ENCODE data around the gene ICAM5. TPM values are rescaled to one million over a fixed set of nuclear protein-coding genes. Genes with fewer than 3 reads are reported as not detected.

Gene ICAM5
- total and polyA plus RNA-seq, 9 of the 15 experiments (the other 6 are each of a cell fraction or from before 2014, with no cell fraction given), result 0.10 to 114 (median 13.7) TPM

DNA sequence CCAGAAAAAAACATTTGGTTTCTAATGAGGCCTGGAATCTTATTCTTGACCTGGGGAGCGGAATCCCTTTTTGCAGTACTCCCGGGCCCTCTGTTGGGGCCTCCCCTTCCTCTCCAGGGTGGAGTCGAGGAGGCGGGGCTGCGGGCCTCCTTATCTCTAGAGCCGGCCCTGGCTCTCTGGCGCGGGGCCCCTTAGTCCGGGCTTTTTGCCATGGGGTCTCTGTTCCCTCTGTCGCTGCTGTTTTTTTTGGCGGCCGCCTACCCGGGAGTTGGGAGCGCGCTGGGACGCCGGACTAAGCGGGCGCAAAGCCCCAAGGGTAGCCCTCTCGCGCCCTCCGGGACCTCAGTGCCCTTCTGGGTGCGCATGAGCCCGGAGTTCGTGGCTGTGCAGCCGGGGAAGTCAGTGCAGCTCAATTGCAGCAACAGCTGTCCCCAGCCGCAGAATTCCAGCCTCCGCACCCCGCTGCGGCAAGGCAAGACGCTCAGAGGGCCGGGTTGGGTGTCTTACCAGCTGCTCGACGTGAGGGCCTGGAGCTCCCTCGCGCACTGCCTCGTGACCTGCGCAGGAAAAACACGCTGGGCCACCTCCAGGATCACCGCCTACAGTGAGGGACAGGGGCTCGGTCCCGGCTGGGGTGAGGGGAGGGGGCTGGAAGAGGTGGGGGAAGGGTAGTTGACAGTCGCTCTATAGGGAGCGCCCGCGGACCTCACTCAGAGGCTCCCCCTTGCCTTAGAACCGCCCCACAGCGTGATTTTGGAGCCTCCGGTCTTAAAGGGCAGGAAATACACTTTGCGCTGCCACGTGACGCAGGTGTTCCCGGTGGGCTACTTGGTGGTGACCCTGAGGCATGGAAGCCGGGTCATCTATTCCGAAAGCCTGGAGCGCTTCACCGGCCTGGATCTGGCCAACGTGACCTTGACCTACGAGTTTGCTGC, 2.7 kb upstream of the ICAM5 start, which contains the start of gene ICAM4 (continued):
- no peak for TF ChIP-seq CHAMP1 (IDR thresholded peaks at IDR 0.05)
- peak; percentile 92 for TF ChIP-seq FOXP1 (CRISPR knock-in tag; IDR thresholded peaks at IDR 0.05)
- peak; percentile 71 for TF ChIP-seq MTA3 (IDR thresholded peaks at IDR 0.05; ENCODE audit: borderline replicate concordance)
- peak; percentile 62 for TF ChIP-seq SUPT5H (IDR thresholded peaks at IDR 0.05)
- peak; percentile 49; the same call in 1 of the 2 replicates for TF ChIP-seq PATZ1 (CRISPR knock-in tag; IDR thresholded peaks at IDR 0.05; ENCODE audit: borderline replicate concordance)
- TF ChIP-seq GATA2 (CRISPR knock-in tag; IDR thresholded peaks at IDR 0.05), result peak; percentile 64
- TF ChIP-seq KLF6 (CRISPR knock-in tag; IDR thresholded peaks at IDR 0.05; ENCODE audit: borderline replicate concordance), result peak; percentile 43; the same call in 1 of the 2 replicates
- TF ChIP-seq NFIX (CRISPR knock-in tag; IDR thresholded peaks at IDR 0.05; ENCODE audit: low read depth), result peak; percentile 9; the same call in 1 of the 2 replicates
- no peak for TF ChIP-seq MAFG (tag; conservative IDR thresholded peaks at IDR 0.05)
- TF ChIP-seq RAD51 (IDR thresholded peaks at IDR 0.05; ENCODE audit: borderline replicate concordance, low read depth), result peak; percentile 73
- peak; percentile 16 to 60; a peak in 3 of 4 replicates for TF ChIP-seq UBTF (IDR thresholded peaks at IDR 0.05; ENCODE audit: borderline replicate concordance in 1 of 2, low read depth in 2 of 2, low read length in 2 of 2)
- TF ChIP-seq, protein P1, sequence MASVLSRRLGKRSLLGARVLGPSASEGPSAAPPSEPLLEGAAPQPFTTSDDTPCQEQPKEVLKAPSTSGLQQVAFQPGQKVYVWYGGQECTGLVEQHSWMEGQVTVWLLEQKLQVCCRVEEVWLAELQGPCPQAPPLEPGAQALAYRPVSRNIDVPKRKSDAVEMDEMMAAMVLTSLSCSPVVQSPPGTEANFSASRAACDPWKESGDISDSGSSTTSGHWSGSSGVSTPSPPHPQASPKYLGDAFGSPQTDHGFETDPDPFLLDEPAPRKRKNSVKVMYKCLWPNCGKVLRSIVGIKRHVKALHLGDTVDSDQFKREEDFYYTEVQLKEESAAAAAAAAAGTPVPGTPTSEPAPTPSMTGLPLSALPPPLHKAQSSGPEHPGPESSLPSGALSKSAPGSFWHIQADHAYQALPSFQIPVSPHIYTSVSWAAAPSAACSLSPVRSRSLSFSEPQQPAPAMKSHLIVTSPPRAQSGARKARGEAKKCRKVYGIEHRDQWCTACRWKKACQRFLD (CRISPR knock-in tag; IDR thresholded peaks at IDR 0.05), result peak; percentile 95
- peak; percentile 45; the same call in 1 of the 2 replicates for TF ChIP-seq HDAC2 (IDR thresholded peaks at IDR 0.05)
- TF ChIP-seq ZNF583 (CRISPR knock-in tag; IDR thresholded peaks at IDR 0.05), result peak; percentile 15; the same call in 1 of the 2 replicates
- TF ChIP-seq CBFA2T3 (IDR thresholded peaks at IDR 0.05), result peak; percentile 67
- peak; percentile 76; the same call in 1 of the 2 replicates for TF ChIP-seq ZNF232 (CRISPR knock-in tag; IDR thresholded peaks at IDR 0.05)
- 0 out of 2 replicates have a peak, but pooled peaks have one; percentile 57 for TF ChIP-seq RHOXF2B (CRISPR knock-in tag; conservative IDR thresholded peaks at IDR 0.05)

Measured in K562 (cell line).